IPS-20b (cell line): ENCODE measurements around the gene XG.
"Not testable (repeated sequence)": the region's sequence is repeated elsewhere in the genome, so short reads cannot be mapped to it uniquely, and the experiment has no call there.

Experiments
- H3K27ac ChIP-seq: one replicate; pipeline ENCODE4 v1.5.1; 2013; ENCODE audit warnings: low read length
- H3K27me3 ChIP-seq: 2 replicates; pipeline ENCODE4 v1.6.1; 2013; ENCODE audit warnings: mild to moderate bottlenecking, low read length, inconsistent platforms; ENCODE audit not compliant: insufficient read depth
- H3K36me3 ChIP-seq: 2 replicates; pipeline ENCODE4 v1.6.1; 2013; ENCODE audit warnings: low read depth, mild to moderate bottlenecking, inconsistent platforms, low read length, moderate library complexity; ENCODE audit not compliant: insufficient read depth
- H3K4me1 ChIP-seq: 2 replicates; pipeline ENCODE4 v1.6.1; 2013; ENCODE audit warnings: mild to moderate bottlenecking, control low read depth, inconsistent platforms, low read length, moderate library complexity; ENCODE audit not compliant: insufficient read depth
- H3K4me3 ChIP-seq: 2 replicates; pipeline ENCODE4 v1.5.1; 2013; ENCODE audit warnings: mild to moderate bottlenecking, low read length, inconsistent platforms
- H3K9ac ChIP-seq: 2 replicates; pipeline ENCODE4 v1.6.1; 2013; ENCODE audit warnings: low read depth, mild to moderate bottlenecking, inconsistent platforms, low read length, moderate library complexity
- H3K9me3 ChIP-seq: 2 replicates; pipeline ENCODE4 v1.6.1; 2013; ENCODE audit warnings: mild to moderate bottlenecking, low read depth, low read length, inconsistent platforms; ENCODE audit not compliant: insufficient read depth

The XG gene

GRCh38 chrX:2804106-2804843 is 52.4 kb downstream of the XG start:
- H3K4me1 ChIP-seq, H3K36me3 ChIP-seq, H3K9me3 ChIP-seq, H3K27me3 ChIP-seq, H3K4me3 ChIP-seq: not testable (repeated sequence)
- peak overlapping the region; percentile 77 for H3K27ac ChIP-seq
- peak overlapping the region; percentile 67; the same call in 1 of the 2 replicates for H3K9ac ChIP-seq

DNA sequence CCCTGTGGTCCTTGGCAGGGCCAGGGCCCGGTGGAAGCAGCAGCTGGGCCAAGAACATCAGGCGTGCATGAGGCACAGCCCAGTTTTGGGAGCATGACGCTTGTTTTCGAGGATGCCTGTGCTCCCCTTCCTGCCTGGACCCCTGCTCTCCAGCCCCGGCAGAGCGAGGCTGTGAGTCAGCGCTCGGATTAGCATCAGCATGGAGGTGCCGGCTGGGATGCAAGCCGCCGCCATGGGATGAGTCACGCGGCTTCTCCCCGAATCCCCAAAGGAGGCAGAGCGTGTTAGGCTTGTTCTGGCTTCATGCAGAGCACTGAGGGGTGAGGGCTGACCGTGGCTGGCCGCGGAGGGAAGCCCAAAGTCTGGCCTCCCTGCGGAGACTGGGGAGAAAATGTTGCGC is 53.0 kb downstream of the XG start:
- not testable (repeated sequence) for H3K4me3 ChIP-seq, H3K27ac ChIP-seq, H3K36me3 ChIP-seq, H3K4me1 ChIP-seq, H3K9me3 ChIP-seq, H3K27me3 ChIP-seq
- H3K9ac ChIP-seq, result peak overlapping the region; percentile 69; the same call in 1 of the 2 replicates

- no peaks in the 10 kb centered on the region for H3K36me3 ChIP-seq
- H3K9ac ChIP-seq, result no peak overlapping the region
- H3K4me1 ChIP-seq, result no peaks in the 10 kb centered on the region
- H3K27ac ChIP-seq, result no peak overlapping the region
- no peaks in the 10 kb centered on the region for H3K27me3 ChIP-seq
- no peak overlapping the region for H3K4me3 ChIP-seq
- H3K9me3 ChIP-seq, result no peaks in the 10 kb centered on the region
These were observed 59.4 kb downstream of the XG start for GRCh38 chrX:2811271-2811670.

GRCh38 chrX:2812161-2812907 is 60.5 kb downstream of the XG start:
- H3K9me3 ChIP-seq, H3K27me3 ChIP-seq, H3K4me1 ChIP-seq, H3K36me3 ChIP-seq, H3K4me3 ChIP-seq, H3K27ac ChIP-seq: not testable (repeated sequence)
- H3K9ac ChIP-seq, result peak overlapping the region; percentile 45; the same call in 1 of the 2 replicates

DNA sequence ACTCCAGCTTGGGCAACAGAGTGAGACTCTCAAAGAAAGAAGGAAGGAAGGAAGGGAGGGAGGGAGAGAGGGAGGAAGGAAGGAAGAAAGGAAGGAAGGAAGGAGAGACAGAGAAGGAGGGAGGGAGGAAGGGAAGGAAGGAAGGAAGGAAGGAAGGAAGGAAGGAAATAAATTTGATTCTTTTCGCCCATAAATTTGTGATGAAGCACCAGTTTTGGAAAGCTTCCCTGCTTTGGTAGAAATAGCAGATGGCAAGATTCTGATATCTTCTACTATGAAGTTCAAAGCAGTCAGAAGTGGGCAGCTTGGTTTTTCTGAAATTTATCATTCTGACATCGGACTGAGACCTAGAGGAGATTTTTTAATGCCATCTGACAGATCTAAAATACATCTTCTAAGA is 65.2 kb downstream of the XG start:
- Histone ChIP-seq H3K36me3 (no peaks in the 10 kb centered on the region), H3K27me3 (no peaks in the 10 kb centered on the region), H3K4me3 (no peak overlapping the region), H3K4me1 (no peaks in the 10 kb centered on the region), H3K27ac (no peak overlapping the region), H3K9me3 (no peaks in the 10 kb centered on the region), H3K9ac (no peak overlapping the region)

GRCh38 chrX:2819345-2820135 is 67.7 kb downstream of the XG start:
- Histone ChIP-seq H3K27ac (no peak overlapping the region), H3K9ac (no peak overlapping the region), H3K36me3 (no peaks in the 10 kb centered on the region), H3K27me3 (no peaks in the 10 kb centered on the region), H3K4me3 (no peak overlapping the region), H3K9me3 (no peaks in the 10 kb centered on the region), H3K4me1 (no peaks in the 10 kb centered on the region)

GRCh38 chrX:2820136-2820771 is 68.4 kb downstream of the XG start:
- no peak overlapping the region for H3K9ac ChIP-seq
- no peaks in the 10 kb centered on the region for H3K9me3 ChIP-seq
- H3K4me3 ChIP-seq, result no peak overlapping the region
- H3K4me1 ChIP-seq, result no peaks in the 10 kb centered on the region
- H3K36me3 ChIP-seq, result no peaks in the 10 kb centered on the region
- no peak overlapping the region for H3K27ac ChIP-seq
- H3K27me3 ChIP-seq, result no peaks in the 10 kb centered on the region

GRCh38 chrX:2823795-2824386 is 72.1 kb downstream of the XG start:
- Histone ChIP-seq H3K9ac (no peak overlapping the region), H3K27me3 (peaks cover 10% of the 10 kb centered on the region; the same call in 1 of the 2 replicates), H3K36me3 (no peaks in the 10 kb centered on the region), H3K4me1 (no peaks in the 10 kb centered on the region), H3K4me3 (no peak overlapping the region), H3K9me3 (no peaks in the 10 kb centered on the region), H3K27ac (no peak overlapping the region)

DNA sequence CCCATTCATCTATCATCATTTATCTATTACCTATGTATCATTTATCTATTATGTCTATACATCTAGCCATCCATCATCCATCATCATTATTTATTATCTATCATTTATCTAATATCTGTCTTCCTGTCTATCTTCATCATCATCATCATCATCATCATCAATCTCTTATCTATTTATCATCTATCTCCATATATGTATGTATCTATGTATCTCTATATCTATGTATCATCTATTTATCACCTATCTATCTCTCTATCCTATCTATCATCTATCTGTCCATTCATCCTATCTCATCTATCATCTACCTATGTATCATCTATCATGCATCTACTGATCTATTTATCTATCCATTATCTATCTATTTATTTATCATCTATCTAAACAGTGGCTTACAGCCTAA is 73.0 kb downstream of the XG start:
- no peaks in the 10 kb centered on the region for H3K4me1 ChIP-seq
- no peak overlapping the region for H3K4me3 ChIP-seq
- no peak overlapping the region for H3K9ac ChIP-seq
- H3K27ac ChIP-seq, result no peak overlapping the region
- H3K36me3 ChIP-seq, result no peaks in the 10 kb centered on the region
- no peaks in the 10 kb centered on the region for H3K9me3 ChIP-seq
- peaks cover 10% of the 10 kb centered on the region; the same call in 1 of the 2 replicates for H3K27me3 ChIP-seq

GRCh38 chrX:2828344-2828958 is 76.6 kb downstream of the XG start, which contains the start of gene GYG2:
GYG2 (plus strand) TSS chrX:2828930; CDS start chrX:2830189, 1,259 bp downstream.
- Histone ChIP-seq H3K27ac (no peak within 1 kb of the TSS), H3K4me1 (no peaks in the 10 kb centered on the region), H3K27me3 (peaks cover 10% of the 10 kb centered on the region; the same call in 1 of the 2 replicates), H3K9ac (peak within 1 kb of the TSS; percentile 39; the same call in 1 of the 2 replicates), H3K9me3 (no peaks in the 10 kb centered on the region), H3K4me3 (peak within 1 kb of the TSS; percentile 60; the same call in 1 of the 2 replicates), H3K36me3 (no peaks in the 10 kb centered on the region)
